Right ventricle myocardium inferior (tissue), 1 donor: ENCODE measurements around the gene ANKRD22. TPM values are rescaled to one million over a fixed set of nuclear protein-coding genes. Genes with fewer than 3 reads are reported as not detected.
"Not testable (repeated sequence)": the region's sequence is repeated elsewhere in the genome, so short reads cannot be mapped to it uniquely, and the experiment has no call there.

Experiments
- ATAC-seq: fragments of 200-7000 bp; cut with Tn5 transposase; one replicate; pipeline ENCODE4 v1.9.1; 2020; ENCODE audit warnings: mild to moderate bottlenecking, moderate library complexity
- DNase-seq: peaks from one replicate; pipeline ENCODE4 v3.0.0; 2021; ENCODE audit errors: missing footprints
- intact Hi-C: fragments of 100-400 bp; cut with DNase I; formaldehyde crosslinking; loops from one replicate; pipeline ENCODE4 v1.11.0; 2022
- total RNA-seq: library from RNA; stranded (reverse); fragmentation: NEBNext Ultra II Directional; extraction: Animal tissue kit (Norgen Biotek cat#: 25700); gene quantifications from one replicate; pipeline ENCODE4 v1.2.1, GENCODE V29; 2021
- donor health status: DM: no; HTN: yes; CAD: no; lungs with severe emphysema.

ANKRD22 gene
- total RNA-seq, 1 donor from 2014 or later: not detected

DNA sequence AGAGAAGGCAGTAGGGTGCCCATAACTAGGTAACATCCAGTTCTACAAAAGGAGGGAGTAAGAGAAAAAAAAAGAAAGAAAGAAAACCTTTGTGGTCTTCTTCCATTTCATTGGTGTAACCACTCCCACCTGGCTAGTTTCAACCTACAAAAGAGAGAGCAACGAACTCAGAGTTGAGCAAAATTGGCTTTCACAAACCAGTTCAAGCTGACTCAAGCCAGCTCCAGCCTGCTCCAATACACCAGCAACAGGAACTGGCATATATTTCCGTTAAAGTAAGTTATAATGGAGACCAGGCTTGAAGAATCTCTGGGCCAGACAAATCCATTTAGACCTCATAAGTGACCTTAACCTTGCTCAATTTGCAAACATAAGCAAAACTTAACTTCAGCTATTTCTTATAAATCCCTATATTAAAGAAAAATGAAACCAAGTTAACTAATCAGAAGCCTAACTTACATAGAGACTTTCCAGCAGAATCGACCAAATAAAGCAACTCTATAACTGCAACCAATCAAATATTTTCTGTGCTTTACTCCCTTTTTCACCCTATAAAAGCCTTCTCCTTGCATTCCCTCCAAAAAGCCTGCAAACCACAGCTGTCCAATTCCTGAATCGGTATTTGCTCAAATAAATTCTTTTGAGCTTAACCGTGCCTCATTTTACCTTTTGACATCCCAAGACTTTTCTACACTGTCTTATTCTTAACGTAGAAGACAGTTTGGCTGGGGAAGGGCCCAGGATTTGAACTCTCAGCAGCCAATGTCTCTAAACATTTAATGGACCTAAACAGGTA lies 10.1 kb downstream of the ANKRD22 start:
- DNase-seq (no peak), ATAC-seq (no peak)
- intact Hi-C loops: no loop called here

DNA sequence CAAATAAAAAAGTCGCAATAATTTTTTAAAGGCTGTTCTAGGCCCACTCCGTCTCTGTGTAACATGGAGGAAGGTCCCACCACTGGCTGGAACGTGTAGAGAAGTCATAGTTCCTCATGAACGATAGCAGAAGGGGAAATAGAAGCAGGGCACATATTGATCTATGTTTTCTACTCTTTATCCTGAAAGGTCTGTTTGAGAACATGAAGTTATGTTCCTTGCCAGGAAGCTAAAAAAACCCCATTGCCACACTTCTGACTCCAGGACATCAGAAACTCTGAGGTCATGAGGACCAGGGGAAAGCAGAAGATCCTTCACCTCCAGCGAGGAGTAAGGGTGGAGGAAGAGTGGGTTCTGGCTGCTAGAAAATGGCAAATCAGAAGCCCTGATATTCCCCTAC lies 10.8 kb downstream of the ANKRD22 start:
- DNase-seq (no peak), ATAC-seq (no peak)
- intact Hi-C loops: no loop called here

DNA sequence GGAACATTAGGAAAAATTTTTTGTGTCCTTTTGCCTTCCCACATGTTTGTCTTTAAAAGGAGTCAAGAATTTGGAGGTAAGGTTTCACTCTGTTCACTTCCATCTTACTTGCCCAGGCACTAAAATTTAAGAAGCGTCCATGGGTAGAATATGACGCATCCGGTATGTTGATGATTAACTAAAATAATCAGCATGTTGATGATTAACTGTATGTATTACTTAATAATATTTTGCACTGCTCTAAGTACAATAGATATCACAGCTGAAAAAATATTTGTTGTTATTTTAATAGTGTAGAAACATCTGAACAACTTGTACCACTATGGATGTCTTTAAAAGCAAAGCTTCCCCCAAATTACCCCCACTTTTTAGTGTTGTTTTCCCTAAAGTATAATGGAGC lies 11.5 kb downstream of the ANKRD22 start:
- intact Hi-C loops: no loop called here
- DNase-seq (no peak), ATAC-seq (no peak)

DNA sequence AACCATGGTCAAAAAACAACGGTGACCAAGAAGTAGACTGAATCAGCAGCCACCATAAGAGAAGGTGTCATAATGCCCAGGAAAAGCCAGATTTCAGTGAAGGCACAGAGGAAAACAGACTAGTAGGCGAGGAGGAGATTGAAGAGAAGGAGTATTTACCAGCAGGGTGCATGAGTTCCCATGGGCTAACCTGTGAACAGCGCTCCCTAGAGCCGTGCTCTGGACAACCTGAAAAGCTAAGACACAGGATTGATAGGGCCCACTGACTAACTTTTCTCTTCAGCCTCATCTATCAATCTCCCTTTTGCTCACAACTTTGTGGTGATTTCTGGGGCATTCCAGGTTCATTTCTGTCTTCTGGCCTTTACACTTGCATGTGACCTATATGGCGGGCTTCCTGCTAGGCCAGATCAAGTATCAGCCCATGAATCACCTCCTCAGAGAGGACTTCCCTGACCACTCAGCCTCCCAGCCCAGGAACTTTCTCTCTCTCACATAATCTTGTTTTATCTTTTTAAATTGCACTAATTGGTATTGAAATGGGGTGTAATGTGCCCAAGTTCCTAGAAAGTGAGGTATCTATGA lies 12.8 kb downstream of the ANKRD22 start:
- DNase-seq (no peak), ATAC-seq (no peak)
- intact Hi-C loops: loop anchor here (5.0 kb wide), 3 partner anchors 43 to 378 kb away; partner anchors contain the start of gene STAMBPL1

DNA sequence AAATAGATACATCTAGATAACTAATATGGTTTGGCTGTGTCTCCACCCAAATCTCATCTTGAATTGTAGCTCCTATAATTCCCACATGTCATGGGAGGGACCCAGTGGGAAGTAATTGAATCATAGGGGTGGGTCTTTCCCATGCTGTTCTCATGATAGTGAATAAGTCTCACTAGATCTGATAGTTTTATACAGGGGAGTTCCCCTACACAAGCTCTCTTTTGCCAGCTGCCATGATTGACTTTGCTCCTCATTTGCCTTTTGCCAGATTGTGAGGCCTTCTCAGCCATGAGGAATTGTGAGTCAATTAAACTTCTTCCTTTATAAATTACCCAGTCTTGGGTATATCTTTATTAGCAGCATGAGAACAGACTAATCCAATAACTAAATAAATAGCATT lies 14.0 kb downstream of the ANKRD22 start:
- not testable (repeated sequence) for ATAC-seq, DNase-seq
- intact Hi-C loops: loop anchor here (5.0 kb wide), 3 partner anchors 45 to 380 kb away; partner anchors contain the start of gene STAMBPL1

DNA sequence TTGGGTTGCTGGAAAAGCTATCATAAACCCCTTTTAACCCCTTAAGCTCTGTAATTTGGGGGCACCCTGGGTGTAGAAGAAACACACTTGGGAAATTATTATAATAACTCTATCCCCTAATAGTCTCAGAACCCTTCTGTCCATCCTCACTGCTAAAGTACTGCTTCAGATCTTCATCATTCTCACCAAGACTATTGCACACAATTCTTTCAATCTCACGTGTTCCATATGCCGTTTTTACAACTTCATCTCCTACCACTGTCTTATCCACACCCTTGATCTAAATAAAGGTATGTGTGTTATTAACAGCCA lies 15.8 kb downstream of the ANKRD22 start:
- ATAC-seq (no peak), DNase-seq (no peak)
- intact Hi-C loops: loop anchor here (1.0 to 5.0 kb wide), 4 partner anchors 46 to 381 kb away; partner anchors contain the start of gene STAMBPL1

DNA sequence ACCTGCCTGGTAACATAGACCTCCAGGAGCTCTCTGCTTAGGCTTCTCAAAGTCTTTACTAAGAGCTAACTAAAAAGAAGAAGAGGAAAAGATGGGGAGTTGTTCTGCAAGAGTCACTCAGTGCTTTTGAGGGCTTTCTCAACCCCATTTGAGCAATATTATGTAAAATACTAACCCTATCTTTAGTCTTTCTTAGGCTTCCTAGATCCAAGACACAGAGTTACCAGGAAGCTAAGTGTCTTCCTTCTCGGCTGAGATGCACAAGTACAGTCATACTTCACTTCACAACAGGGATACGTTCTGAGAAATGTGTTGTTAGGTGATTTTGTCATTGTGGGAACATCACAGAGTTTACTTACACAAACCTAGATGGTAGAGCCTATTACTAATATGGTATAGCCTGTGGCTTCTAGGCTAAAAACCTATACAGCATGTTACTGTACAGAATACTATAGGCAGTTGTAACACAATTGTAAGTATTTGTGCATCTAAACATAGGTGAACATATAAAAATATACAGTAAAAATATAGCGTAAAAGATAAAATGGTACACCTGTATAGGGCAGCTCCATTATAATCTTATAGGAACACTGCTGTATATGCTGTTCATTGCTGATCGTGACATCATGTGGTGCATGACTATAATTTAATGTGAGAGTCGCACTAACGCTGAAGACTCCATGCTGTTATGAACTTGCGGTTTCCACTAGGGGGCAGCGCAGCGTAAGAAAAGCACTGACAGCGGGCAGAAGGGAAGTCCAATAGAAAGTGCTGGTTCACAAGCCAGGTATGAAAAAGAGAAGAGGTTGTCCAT lies 16.3 kb downstream of the ANKRD22 start:
- peak; percentile 83 for DNase-seq
- peak; percentile 94 for ATAC-seq
- intact Hi-C loops: loop anchor here (1.0 to 5.0 kb wide), 4 partner anchors 47 to 382 kb away; partner anchors contain the start of gene STAMBPL1

DNA sequence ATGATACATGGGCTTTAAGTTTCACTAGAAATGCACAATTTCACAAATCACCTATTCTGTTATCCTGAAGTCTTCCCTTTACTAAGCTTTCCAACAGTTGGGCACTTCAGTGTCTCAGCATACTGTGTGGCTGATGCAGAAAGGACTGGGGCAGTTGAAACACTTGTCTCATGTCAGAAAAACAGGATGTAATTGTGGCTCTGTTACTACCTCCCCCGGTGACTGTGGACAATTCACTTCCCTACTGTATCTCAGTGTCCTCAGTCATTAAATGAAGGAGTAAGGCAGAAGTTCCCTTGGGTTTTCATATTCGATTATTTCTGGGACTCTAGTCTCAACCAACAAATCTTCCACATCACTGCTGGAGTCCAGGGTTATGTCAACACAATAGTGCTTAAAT lies 17.9 kb downstream of the ANKRD22 start:
- intact Hi-C loops: no loop called here
- DNase-seq: no peak
- no peak for ATAC-seq

DNA sequence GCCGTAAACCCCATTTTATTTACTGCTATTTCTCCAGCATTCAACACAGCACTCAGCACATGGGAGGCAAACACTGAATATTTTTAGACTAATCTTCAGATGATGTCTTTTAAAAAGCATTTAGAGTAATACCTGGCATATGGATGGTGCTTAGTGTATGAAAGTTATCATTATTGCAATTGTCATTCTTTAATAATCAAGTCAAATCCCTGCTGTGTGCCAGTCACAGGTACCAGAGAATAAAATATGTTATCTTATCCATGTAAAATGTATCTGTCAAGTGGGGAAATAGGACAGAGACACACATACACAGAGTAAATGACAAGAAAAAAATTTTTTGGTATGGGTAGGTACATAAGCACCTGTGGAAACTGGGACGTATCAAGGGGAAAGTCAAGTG lies 18.5 kb downstream of the ANKRD22 start:
- no peak for ATAC-seq
- intact Hi-C loops: no loop called here
- no peak for DNase-seq

DNA sequence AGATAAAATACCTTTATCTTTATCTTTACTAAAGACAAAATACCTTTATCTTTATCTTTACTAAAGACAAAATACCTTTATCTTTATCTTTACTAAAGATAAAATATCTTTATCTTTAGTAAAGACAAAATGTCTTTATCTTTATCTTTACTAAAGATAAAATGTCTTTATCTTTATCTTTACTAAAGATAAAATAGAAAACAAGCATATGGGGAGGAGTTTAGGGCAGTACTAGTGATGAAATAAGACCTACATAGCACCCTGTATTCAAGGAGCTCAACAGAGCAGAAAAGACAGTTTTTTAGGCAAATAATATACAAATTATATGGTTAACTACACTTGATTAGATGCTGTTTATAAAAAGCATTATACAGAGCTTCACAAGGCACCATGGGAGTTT lies 19.3 kb downstream of the ANKRD22 start:
- intact Hi-C loops: no loop called here

DNA sequence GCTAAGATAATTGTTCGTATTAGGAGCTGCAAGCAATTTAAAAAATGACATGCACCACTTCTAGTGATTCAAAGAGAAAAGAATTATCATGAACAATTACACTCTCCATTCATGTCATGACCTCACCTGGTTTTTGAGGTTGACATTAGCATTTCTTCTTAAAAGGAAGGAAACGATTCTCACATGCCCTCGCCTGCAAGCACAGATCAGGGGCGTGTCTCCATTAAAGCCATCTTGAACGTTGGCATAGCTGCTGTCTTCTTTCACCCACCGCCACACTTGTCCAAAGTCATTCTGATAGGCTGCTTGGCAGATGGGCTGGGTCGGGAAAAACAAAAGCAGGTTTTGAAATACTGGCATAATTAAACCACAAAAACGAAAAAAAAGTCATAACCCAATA lies 19.9 kb downstream of the ANKRD22 start:
- DNase-seq (no peak), ATAC-seq (no peak)
- intact Hi-C loops: no loop called here

More for the DNA sequence above, 19.3 kb downstream of the ANKRD22 start:
- ATAC-seq (no peak), DNase-seq (no peak)

DNA sequence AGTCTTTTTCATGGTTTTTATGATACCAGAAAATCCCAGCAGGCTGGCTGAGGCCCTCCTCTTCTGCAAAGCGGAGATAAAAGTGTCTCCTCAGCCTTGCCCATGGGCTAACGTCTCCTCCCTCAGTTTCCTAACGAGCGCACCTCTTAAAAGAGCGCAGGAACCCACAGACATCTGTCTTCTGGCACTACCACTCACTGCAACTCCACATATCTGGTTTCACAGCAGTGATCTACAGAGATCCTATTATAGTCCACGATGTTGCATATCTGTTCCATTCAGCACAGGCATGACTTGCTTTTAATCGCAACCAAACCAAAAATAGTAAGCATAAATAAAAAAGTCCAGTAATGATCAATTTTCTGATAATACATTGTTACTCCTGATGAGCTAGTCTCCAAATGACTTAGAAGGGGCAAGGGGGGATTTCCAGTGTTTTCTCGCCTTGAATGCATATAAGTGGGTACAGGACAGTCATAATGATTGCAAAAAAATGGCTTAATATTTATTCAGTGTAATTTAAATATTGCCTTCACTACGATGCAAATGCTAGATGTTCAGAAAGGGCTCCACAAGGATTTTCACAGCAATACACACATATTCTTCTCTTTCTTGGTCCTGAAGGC lies 20.9 kb downstream of the ANKRD22 start:
- intact Hi-C loops: no loop called here
- ATAC-seq (no peak), DNase-seq (no peak)

DNA sequence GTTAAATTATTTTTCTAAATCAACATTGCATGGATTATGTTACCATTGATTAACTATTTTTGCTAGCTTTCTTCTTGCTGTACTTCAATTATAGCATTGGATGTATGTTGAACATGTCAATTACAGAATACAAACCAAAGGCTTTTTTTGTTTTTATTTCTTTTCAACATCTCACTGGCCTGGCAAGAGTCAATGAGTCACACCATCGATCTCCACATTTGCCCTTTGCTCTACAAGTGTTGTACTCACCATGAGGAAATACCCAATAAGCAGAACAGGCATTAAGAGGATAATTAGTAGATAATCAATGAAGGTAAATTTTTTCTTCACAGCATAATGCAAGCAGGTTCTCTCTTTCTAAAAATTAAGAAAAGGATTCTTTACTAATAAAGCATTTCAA lies 23.3 kb downstream of the ANKRD22 start:
- intact Hi-C loops: no loop called here
- ATAC-seq: no peak
- no peak for DNase-seq

DNA sequence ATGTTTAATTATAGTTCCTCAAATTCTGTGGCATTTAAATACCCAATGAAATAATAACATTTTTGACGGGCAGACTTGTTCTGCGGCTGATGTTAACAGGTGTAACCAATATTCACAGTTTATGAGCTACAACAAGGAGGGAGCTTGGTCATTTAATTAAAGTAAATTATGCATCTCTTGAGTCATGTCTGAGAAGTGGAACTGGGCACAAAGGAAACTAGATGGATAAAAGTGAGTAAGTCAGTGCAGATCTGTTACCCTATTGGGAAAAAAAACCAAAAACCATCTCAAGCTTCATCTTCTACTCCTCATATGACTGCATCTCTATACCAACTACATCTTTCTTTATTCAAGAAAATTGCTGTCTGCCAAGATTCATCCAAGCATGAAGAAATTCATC lies 24.0 kb downstream of the ANKRD22 start:
- intact Hi-C loops: no loop called here
- DNase-seq (no peak), ATAC-seq (no peak)

DNA sequence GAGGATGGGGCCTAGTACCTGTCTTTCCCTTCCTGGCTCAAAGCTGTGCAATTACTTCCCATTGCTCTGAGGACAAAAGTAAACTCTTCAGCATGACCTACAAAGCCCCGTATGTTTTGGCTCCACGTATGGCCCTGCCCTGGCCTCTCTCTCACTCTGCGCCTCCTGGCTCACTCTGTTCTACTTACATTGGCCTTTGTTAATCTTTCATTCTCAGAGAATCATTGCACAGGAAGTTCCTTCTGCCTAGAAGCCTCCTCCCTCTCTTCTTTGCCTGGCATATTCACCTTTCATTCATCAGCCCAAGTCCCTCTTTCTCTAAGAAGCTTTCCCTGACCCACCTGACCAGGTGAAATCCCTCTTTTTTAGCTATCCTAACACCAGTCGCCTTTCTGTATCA lies 25.3 kb downstream of the ANKRD22 start:
- intact Hi-C loops: no loop called here
- ATAC-seq (no peak), DNase-seq (no peak)

DNA sequence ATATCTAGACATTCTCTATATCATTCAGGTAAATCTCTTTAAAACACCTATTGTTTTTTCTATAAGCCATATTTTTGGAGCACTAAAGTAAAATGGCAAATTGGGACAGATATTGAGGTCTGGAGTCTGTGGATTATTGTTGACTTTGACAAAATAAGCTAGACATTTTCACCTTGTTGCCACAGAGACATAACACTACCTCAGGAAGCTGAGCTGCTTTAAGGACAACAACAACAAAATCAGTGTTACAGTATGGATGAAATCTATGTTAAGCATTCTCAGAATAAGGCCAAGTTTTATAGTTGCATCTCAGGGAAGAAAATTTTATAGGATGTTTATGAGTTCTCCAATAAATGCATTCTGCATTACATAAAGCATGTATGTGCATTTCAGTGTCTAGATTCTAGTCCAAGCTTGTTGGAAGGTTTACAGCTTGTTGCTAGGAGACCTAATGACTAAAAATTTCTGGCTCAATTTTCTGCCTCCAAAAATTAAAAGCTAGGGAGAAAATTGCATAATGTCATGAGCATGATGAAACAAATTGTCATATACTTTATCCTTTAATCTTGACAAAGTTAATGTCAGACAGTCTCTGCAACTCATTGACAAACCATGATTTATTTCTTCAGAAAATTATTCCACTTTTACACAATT lies 30.8 kb downstream of the ANKRD22 start:
- ATAC-seq (no peak), DNase-seq (no peak)
- intact Hi-C loops: no loop called here

DNA sequence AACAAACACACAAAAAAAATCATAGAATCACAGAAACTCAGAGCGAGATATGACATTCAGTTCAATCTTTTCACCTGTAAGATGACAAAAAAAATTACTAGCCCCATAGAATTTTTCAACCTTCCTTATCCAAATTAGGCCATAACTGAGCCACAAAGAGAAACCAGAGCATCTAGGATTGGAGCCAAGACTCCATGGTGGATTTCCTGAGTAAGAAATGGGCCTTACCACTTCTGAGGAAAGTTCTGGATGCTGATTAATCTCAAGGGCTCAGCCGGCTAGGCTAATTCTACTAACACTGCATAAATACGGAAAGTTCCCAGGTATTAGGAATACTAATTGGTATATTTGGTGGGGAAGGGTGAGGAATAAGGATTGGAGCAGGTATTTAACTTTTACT lies 32.4 kb downstream of the ANKRD22 start:
- DNase-seq (no peak), ATAC-seq (no peak)
- intact Hi-C loops: no loop called here

DNA sequence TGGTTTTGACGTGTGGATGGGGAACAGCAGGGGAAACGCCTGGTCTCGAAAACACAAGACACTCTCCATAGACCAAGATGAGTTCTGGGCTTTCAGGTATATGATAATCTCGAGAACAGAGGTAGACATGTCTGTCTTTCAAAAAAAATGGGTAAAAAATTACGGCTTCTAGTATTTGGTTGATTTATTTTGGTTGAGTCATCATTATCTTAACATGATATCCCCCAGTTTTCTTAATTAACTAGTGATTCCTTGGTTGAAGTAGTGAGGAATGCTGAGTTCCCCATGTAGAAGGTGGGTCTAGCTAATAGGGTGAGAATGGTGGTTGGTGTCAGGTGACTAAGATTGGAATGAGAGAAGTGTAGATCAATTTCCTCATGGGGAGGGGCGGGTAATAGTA lies 38.4 kb downstream of the ANKRD22 start:
- ATAC-seq: no peak
- DNase-seq: no peak
- intact Hi-C loops: no loop called here
